ENCODE measurements around the gene FOXO3.

FOXO3 gene

DNA sequence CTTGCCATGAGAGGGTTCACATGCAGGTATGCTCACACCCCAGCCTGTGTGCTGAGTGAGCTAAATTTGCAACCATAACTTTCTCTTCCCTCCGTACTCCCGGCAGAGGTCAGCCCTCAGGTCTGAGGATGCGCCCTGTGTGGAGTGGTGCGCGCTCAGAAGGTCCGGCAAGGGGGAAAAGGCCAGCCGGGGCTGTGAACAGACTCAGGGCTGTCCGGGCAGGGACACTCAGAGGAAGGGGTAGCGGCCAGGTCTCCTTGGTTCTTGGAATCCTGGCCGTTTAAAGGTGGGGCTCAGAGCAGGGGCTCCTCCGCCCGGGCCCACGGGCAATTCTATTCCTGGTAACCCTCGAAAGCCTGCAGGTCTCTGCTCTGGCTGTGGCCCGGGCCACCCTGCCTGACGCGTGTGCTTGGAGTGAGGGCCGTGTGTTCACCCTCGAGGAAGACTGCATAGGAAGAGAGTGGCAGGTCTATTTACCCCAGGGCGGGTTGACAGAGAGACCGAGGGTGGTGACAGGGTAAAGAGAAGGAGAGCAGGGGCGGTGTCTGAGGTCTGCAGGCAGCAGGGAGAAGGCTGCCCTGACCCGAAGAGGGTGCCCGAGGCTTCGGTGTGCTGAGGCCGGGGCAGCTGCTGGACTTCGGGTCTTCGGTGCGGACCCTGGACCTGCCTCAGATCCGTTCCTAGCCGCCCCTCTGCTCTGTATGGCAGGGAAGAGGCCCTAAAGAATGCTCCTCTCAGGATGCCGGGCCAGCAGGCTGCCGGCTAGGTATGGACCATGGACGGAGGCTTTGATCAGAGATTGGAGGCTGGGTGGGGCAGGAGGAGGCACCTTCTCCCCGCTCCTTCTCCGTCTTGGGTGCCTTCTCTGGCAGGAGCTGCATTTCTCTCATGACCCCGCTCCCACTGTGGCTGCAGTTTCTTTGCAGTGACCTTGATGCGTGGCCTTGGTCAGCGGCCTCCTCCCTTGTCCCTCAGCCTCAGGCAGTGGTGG is 156.4 kb downstream of the FOXO3 start:
- DNase-seq: no peak

DNA sequence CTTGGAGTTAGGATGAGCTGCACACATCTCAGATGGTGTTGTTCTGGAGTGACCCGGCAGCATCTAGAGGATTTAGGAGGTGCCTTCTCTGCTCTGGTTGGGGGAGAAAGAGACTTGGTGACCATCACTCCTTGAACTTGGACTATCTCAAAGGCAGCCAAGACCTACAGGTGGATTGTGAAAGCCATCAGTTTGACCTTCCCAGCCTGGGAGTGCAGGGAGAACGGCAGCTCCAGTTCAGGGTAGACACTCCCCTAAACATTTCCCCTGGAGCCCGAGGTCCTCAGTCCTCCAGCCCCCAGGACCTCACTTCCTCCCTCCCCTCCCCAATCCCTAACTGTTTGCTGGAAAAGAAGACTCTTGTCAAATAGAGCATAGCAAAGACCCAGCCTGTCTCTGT is 158.8 kb downstream of the FOXO3 start:
- DNase-seq: no peak

DNA sequence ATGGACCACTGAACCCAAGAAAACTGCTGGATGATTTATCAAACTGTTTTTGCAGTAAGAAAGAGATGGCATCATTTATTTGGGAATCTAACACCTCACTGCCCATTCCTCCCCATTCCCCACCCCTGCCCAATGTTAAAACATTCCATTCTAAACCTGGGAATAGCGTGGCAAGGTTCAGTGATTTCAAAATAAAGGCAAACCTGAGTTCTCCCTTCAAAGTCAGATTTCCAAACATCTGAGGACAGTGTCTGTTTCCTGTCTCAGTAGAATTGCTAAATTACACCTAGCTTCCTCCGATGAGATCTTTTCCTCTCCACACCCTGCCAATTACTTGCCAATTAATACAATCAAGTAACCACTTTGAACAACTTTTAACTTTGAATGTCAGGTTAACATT is 160.1 kb downstream of the FOXO3 start:
- DNase-seq: no peak

DNA sequence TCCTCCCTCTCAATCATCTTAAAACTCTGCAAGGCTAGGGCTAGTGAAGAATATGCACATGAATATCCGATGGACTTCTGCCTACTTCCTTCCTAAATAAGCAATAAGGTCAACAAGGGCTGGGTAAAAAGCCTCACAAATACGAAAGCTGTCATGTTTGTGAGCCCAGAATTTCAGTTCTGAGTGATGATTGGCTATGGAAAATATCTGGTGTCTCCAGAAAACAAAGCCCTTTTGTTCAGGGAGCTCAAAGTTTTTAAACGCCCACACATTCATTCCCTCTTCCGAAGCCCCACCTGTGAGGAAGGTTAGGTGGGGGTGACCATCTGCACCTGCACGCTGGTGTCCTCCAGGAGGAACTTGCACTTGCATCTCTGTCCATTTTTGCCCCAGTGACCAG is 160.6 kb downstream of the FOXO3 start:
- no peak for DNase-seq

DNA sequence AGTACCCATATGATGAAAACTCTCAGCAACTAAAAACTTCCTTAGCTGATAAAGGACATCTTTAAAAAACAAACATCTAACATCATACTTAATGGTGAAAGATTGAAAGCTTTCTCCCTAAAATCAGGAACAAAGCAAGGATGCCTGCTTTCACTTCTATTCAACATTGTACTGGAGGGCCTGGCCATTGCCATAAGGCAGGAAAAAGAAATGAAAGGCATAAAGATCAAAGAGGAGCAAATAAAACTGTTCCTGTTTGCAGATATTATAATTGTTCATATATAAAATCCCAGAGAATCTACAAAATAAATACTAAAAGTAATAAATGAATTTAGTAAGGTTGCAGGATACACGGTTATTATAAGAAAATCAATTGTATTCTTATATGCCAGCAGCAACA is 162.9 kb downstream of the FOXO3 start:
- DNase-seq: no peak

DNA sequence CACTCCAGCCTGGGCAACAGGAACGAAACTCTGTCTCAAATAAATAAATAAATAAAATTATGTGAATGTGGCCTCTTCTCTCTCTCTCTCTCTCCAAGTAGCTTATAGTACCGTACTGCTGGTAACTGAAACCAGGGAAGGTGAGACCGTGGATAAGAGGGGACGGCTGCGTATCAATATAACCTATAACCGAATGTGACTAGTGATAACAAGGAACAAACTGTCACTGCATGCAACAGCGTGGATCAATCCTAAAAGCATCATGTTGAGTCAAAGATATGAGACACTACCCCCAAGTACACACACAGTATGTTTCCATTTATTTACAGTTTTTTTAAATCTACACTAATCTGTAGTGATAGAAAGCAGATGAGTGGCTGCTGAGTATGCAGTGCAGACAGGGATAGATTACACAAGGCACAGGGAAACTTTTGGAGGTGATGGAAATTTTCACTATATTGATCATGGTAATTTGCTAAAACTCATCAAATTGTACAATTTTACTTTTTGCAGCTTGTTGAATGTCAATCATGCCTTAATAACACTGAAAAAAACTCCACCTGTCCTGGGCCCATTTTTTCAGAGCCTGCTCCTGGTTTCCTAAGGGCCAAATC is 166.1 kb downstream of the FOXO3 start:
- no peak for DNase-seq

DNA sequence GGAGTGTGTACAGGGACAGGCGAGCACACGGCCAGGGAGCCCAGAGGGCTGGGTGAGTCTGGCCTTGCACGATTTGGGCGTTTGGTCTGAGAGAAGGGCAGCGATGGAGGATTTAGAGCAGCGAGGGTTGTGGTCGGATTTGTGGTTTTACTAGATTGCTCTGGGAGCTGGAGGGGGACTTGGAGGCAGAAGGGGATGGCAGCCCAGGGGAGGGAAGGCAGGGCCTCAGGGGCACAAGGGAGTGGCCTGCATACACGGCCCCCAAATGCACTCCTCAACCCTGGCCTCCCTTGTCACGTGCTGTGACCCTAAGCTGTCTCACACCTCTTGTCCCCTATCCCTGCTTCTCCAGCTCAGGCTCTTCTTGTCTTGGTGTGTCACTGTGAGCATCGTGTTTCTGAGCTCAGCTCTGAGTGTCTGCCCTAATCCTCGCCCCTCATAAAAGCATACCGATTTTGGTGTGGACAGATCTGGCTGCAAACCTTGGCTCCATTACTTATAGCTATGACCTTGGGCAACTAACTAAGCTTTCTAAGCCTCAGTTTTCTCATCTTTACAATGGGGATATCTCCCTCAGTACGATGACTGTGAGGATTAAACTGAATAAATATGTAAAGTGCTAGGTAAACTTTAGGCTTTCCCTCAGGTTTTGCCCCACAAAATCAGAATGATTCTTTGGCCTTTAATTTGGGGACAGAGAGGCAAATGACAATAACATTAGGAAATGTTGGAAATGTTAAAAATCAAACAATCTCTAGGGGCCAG is 167.4 kb downstream of the FOXO3 start:
- no peak for DNase-seq

DNA sequence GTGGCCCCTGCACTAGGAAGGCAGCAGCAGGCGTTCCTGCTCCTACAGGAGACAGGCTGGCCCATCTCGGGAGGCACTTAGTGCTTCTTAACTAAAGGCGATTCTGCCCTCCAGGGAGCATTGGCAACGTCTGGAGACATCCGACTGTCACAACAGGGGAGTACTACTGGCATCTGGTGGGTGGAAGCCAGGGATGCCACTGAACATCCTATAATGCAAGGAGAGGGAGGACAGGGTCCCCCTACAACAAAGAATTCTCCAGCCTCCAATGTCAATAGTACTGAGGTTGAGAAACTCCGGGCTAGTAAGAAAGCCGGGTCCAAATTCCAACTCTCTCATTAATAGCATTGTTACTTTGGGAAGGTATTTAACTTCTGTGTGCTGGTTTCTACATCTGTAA is 168.1 kb downstream of the FOXO3 start:
- DNase-seq: no peak

DNA sequence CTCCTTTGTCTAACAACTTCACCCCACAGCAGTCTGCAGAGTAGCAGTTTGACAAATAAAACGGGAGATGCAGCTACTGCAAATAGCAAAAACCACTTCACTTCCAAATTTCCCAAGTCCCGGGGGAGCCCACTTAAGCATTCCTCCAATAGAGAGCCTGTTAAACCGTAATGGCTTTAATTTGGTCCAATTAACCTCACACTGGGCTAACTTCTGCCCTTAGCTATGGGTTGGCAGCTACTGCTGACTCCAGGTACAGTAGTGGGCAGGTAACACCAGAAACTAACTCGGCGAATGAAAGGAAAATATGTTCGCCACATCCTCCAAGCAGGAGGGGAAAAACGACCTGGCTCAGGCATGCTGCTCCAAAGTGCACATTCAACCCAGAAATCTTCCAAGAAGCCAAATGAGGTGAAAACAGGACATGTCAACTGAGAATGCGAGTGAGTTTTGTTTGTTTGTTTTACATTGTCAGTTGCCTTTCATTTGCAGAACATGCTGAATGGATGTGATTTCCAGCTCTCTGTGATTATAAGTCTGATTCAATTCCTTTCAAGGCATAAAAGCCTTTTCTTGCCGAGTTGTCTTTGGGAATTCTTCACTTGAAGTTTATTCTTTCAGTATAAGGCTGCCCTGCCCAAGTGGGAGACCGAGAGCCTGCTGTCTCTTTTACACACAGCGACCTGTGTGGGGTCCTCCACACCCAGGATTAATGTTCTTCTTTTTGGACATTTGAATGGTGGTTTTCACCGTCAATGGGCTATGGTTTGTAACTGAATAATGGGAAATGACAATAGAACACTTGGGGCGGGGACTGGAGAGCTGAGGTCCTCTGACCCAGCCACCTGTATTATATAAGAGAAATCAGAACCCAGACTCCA is 170.2 kb downstream of the FOXO3 start:
- DNase-seq: no peak

DNA sequence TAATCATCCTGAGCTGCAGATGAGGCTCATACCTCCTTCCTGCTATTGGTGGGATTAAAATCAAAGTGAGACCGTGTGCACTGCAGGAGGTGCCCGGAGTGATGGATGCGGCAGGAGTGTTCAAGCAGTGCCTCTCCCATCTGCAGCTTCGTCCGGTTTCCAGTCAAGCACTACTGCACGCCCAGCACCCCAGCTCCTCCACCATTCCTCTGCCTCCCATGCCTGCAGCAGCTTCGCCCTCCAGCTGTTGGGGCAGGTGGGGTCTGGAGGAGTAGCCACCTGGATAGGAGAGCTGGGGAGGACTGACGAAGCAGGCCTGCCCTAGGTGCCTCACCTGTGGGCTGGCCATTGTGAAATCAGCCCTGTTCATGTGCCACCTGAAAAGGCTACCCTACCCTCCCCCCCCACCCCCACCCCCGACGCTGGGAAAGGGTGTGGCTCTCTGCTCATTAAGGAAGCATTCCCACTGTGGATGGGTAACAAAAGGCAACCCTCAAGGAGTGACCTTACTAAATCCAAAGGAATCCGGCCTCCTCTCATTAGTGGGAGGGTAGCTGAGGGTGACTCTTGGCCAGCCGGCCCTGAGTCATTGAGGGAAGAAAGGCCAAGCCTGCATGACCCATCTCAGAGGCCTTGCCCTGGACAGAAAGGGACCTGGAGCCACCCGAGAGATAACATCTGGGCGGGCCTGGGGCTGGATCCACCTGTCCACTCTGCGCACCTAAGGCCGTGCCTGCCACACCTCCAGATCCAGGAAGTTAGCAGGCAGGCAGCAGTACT is 171.6 kb downstream of the FOXO3 start:
- no peak for DNase-seq

DNA sequence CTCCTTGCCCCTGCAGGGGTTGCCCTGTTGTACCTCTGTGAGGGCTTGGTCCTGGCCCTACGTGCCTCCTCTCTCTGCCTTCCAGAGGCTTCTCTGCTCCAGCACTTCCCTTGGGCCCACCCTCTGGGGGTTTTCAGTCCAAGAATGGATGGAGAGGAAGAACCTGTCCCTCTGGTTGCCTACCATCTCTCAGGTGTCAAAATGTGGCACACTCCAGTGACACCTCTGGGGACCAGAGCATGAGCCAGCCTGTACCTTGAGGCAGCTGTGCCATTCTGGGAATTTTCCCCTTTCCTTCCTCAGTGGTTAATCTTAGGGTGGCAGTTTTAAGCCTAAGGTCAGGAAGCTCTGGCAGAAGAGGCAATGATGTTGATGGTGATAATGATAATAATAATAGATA is 172.3 kb downstream of the FOXO3 start:
- DNase-seq: no peak

DNA sequence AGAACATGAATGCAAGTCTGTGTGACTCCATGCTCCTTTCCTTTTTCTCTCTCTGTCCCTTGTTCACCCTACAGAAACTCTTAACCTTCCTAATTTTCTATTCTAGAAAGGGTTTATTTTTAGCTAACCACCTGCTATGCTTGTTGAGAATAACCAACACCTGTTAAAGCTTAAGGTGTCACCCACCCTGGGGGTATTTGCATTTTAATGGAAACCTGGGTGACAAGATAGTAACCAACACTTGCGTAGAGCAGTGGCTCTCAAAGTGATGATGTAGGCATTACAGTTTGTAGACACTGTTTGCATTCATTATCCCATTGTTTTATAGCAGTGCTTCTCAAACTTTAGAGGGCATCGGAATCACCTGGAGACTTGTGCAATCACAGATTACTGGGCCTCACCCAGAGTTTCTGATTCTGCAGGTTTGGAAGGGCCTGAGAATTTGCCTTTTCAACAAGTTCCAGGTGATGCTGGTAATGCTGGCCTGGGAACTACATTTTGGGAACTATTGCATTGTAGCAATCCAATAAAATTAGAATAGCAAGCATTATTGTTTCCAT is 173.1 kb downstream of the FOXO3 start:
- no peak for DNase-seq

Measured in cortex of kidney (tissue), 1 donor.